ENCODE measurements around the gene KRT2.

DNA sequence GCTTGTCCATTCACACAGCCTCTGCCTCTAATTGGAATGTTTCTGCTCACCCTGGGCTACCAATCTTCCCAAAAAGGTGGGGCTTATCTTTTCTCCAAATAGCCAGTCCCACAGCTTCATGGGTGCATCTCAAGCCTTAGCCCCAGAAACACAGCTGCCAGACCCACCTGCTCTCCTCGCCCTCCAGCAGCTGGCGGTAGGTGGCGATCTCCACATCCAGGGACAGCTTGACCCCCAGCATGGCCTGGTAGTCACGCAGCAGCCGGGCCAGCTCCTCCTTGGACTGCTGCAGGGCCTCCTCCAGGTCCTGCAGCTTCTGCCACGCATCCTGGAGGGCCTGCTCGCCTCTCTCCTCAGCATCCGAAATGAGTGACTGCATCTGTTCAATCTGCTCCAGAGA is 40.2 kb upstream of the KRT2 start:
- no peak for TF ChIP-seq CTCF (IDR thresholded peaks at IDR 0.05)
- no peak for TF ChIP-seq POLR2A (IDR thresholded peaks at IDR 0.05)

All from Peyer's patch (tissue), 4 donors.